Retina (tissue), 1 donor: ENCODE measurements around the gene PGBD2.
"Not testable (repeated sequence)": the region's sequence is repeated elsewhere in the genome, so short reads cannot be mapped to it uniquely, and the experiment has no call there.

Experiments used
- DNase-seq: peaks from one replicate; pipeline ENCODE4 v3.0.0-alpha.2; 2016

Gene PGBD2

DNA sequence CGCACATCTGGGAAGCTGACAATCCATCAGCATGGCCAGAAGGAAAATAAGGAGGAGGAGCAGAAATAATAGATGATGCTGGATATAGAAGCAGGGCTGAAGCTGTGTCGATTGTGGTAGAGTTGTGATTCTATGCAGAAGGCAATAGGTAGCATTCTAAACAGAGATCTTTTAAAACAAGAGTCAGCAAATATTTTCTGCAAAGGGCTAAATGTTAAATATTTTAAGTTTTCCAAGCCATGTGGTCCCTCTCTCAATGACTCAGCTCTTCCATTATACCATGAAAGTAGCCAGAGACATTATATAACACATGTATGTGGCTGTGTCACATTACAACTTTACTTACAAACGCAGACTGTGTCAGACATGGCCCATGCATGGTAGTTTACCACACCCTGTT, 21.2 kb downstream of the PGBD2 start:
- DNase-seq = not testable (repeated sequence)

DNA sequence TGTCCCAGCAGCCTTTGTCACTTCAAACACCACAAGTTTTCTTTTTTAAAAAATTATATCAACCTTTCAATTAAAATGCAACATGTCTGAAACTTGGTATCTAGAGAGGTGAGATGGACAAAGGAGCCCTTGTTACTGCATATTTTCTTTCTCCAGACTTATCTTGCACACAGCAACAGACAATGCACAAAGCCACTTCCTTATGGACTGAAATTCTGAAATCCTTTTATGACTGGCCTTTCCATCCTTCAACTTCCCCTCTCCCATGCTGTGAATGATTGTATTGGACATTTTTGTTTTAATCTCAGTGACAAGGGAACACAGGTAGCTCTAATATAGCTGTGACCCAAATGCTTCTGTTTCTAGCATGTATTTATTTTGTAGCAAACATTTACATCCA, 22.1 kb downstream of the PGBD2 start:
- not testable (repeated sequence) for DNase-seq

DNA sequence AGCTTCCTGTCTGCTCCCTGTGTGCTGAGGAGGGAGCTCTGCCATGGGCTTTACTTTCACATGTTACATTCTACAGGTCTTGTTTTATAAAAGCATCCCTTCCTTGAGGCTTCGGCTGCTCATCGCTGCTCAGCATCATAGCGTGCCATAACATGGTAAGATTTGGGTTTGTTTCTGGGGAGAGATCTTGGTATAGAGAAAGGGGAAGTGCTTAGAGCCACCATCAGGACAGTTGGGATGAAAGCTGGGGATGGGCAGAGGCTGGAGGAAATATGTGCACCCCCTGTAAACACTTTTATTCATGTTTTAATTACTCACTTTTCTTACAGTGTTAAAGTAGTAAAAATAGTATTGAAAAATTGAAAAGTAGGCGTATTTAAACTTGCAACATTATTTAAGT, 24.0 kb downstream of the PGBD2 start:
- DNase-seq = not testable (repeated sequence)

DNA sequence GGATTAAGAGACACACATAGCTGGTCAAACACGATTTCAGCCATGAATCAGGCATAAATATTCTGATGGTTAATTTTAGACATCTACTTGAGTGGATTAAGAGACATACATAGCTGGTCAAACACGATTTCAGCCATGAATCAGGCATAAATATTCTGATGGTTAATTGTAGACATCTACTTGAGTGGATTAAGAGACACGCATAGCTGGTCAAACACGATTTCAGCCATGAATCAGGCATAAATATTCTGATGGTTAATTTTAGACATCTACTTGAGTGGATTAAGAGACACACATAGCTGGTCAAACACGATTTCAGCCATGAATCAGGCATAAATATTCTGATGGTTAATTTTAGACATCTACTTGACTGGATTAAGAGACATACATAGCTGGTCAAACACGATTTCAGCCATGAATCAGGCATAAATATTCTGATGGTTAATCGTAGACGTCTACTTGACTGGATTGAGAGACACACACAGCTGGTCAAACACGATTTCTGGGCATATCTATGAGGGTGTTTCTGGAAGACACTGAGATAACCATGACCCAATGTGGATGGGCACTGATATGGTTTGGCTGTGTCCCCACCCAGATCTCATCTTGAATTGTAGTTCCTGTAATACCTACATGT, 32.3 kb downstream of the PGBD2 start:
- not testable (repeated sequence) for DNase-seq

DNA sequence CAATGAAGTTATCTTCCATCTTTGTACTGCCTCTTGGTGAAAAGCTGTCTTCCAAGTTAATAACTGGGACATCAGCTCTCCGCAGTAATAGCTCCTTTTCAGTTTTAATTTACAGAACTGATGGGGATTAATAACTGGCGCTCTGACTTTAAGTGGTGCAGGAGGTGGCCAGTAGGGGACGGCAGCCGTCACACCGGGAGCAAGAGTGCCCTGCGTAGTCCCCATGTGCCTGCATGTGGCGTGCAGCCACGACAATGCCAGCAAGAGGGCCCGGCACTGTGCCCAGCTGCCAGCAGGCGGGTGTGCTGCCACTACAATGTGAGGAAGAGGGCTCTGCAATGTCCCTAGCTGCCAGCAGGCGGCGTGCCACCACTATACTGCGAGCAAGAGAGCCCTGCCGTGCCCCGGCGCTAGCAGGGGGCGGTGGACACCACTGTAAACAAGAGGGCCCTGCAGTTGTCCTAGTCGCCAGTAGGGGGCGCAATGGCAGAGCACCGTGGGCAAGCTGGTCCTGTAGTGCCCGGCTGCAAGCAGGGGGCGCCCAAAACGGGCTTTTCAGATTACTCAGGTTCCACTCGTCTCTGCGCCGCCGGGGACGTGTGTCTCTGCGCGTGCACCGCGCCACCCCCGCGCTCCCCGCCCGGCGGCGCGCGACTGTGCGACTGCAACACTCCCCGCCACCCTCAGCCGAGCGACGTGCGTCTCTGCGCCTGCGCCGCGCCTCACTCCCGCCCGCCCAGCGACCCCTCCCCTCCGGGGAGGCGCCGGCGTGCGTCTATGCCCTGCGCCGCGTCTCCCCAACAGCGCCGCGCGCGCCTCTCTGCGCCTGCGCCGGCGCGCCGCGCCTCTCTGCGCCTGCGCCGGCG, 38.3 kb downstream of the PGBD2 start:
- not testable (repeated sequence) for DNase-seq

DNA sequence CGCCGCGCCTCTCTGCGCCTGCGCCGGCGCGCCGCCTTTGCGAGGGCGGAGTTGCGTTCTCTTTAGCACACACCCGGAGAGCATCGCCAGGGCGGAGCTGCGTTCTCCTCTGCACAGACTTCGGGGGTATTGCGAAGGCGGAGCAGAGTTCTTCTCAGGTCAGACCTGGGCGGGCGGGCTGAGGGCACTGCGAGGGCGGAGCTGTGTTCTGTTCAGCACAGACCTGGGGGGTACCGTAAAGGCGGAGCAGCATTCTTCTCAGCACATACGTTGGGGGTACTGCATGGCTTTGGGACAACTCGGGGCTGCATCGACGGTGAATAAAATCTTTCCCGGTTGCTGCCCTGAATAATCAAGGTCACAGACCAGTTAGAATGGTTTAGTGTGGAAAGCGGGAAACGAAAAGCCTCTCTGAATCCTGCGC, 39.0 kb downstream of the PGBD2 start:
- not testable (repeated sequence) for DNase-seq

DNA sequence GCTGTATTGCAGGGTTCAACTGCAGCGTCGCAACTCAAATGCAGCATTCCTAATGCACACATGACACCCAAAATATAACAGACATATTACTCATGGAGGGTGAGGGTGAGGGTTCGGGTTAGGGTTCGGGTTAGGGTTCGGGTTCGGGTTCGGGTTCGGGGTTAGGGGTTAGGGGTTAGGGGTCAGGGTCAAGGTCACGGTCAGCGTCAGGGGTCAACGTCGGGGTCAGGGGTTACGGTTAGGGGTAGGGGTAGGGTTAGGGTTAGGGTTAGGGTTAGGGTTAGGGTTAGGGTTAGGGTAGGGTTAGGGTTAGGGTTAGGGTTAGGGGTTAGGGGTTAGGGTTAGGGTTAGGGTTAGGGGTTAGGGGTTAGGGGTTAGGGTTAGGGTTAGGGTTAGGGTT, 39.4 kb downstream of the PGBD2 start:
- DNase-seq = not testable (repeated sequence)

DNA sequence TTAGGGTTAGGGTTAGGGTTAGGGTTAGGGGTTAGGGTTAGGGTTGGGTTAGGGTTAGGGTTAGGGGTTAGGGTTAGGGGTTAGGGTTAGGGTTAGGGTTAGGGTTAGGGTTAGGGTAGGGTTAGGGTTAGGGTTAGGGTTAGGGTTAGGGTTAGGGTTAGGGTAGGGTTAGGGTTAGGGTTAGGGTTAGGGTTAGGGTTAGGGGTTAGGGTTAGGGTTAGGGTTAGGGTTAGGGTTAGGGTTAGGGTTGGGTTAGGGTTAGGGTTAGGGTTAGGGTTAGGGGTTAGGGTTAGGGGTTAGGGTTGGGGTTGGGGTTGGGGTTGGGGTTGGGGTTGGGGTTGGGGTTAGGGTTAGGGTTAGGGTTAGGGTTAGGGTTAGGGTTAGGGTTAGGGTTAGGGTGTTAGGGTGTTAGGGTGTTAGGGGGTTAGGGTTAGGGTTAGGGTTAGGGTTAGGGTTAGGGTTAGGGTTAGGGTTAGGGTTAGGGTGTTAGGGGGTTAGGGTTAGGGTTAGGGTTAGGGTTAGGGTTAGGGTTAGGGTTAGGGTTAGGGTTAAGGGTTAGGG, 39.9 kb downstream of the PGBD2 start:
- not testable (repeated sequence) for DNase-seq
